Left colon (tissue), 2 donors: Measurements from ENCODE around the gene SGMS1. TPM values are rescaled to one million over a fixed set of nuclear protein-coding genes. Genes with fewer than 3 reads are reported as not detected.

ENCODE experiments used
- ATAC-seq: fragments of 200-7000 bp; cut with Tn5 transposase; one replicate; pipeline ENCODE4 v1.9.1; 2020; ENCODE audit warnings: mild to moderate bottlenecking, moderate library complexity
- DNase-seq, 2 donors: peaks; one replicate each; pipeline ENCODE4 v3.0.0-alpha.2; 2020
- intact Hi-C, 2 donors: fragments of 100-400 bp; cut with DNase I in 1 of 2; cut with micrococcal nuclease in 1 of 2; formaldehyde crosslinking; loops; one replicate each; pipeline versions ENCODE4 v1.11.2 to v1.14.0; 2022; cut with DNase I, micrococcal nuclease
- total RNA-seq, 2 donors: library from RNA; stranded (reverse); fragmentation: NEBNext Ultra II Directional; extraction: Animal tissue kit (Norgen Biotek cat#: 25700); gene quantifications; one replicate each; pipeline ENCODE4 v1.2.1, GENCODE V29; 2021
- donor health status: DM: no; HTN: no; CAD: no.
- donor health status: DM: yes; HTN: yes; CAD: no.

Gene SGMS1
- total RNA-seq, 2 donors from 2014 or later, result 17.8 to 20.8 TPM

DNA sequence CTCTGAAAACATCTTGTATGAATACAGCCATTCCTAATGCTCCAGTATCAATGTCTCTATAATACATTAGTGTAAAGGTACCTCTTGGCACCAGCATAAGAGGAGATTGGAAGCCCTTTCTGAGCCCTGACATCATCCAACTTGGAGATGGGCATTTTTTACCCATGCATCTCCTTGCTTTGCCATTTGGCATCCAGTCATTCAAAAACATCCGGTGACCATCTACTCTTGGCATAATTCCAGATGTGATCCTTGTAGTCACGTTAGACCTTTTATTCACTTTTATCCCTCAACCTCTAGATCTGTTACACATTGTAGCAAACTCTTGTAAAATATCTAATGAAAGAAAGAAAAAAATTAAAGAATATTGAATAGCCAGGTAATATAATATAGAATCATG, 17.9 kb upstream of the SGMS1 start:
- DNase-seq (no peak), ATAC-seq (no peak)
- intact Hi-C loops, result no loop called here

DNA sequence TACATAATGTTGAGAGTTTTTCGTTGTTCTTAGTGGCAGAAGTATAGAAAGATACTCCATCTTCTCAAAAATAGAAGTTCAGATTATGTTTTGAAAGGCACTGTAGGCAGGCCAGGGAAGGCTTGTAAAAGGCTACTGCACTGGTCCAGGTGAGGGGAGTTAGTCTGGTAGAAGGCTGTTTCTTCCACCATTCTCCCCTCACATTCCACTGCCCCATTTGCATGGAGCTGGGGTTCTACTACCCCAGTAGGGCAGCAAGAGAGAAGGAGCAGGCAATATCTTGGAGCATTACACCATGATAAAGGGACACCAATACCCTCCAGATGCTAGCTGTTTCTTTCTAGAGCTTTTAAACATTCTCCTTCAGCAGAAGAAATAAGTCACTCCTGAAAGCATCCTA, 16.5 kb upstream of the SGMS1 start:
- ATAC-seq (no peak), DNase-seq (no peak)
- intact Hi-C loops, result no loop called here

DNA sequence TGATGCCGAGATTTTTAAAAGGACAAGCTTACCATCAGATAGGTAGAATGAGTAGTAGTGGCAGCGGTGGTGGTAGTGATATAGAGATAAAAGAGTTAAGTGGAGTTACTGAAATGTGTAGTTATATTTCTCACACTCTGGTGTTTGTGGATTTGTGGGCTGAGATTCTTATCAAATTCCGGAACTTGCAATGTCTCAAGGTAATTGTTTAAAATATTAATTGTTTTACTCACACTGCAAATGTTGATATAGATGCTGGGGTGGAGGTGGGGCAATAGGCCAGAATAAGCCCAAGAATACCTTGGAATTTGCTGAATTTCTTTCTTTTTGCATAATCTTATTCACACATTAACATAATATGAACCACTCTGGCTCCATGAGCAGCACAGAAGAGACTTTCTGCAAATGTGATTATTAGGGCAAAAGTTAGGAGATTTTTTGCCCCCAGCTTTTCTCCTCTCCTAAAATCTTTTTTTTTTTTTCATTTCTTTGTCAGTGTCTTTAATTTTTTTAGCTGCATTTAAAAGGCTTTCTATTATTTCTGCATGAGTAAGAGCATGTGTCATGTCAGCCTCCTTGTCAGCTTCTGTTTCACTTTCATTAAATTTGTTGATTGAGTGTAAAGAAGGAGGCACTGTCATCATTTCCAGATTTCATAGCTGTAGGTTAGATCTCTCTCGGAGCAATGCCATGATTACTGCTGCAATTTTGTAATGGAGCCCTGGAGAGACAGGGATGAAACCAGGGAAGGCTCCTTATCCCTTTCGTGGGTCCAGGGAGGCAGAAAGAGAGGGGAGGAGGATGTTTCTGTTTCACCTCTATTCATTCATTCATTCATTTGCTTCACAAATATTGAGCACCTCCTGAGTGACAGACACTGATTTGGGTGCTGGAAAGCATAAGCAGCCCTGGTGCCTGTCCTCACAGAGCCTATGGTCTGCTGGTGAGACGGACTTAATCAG, 13.1 kb upstream of the SGMS1 start:
- no peak for ATAC-seq
- intact Hi-C loops, result no loop called here
- DNase-seq, result no peak

DNA sequence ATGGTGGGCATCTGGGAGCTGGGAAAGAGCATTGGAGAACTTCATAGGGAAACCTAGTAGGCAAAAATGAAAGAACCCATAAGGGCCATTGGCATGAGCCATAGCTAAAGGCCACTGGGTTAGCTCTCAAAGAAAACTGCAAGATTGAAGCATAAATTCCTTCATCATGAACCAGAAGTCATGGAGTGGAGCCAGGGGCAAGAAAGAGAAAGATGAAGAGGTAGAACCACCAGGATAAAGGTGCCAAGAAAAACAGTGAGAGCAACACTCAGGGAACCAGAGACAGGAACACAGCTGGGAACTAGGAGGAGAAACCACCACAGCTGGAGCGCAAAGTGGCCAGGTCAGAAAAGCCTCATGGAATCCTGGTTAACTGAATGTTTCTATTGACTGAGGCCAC, 11.5 kb upstream of the SGMS1 start:
- intact Hi-C loops, result no loop called here
- DNase-seq (no peak), ATAC-seq (no peak)

DNA sequence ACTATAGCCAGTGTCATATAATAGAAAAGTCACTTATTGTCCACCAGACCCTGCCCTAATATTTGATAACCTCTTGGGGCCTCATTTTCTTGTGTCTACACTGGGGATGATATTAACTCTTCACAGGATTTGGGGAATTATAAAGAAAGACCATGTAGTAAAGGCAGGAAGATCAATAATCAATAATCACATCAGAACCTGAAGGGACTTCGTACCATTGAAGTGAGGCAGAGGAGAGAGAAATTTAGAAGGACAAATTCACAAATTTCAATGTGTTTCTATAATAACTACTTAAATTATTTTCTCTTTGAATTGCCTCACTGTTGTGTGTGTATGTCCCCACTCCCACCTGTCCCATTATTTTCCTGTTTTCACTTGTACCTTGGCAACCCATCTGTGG, 10.7 kb upstream of the SGMS1 start:
- intact Hi-C loops, result no loop called here
- no peak for DNase-seq
- ATAC-seq, result no peak

DNA sequence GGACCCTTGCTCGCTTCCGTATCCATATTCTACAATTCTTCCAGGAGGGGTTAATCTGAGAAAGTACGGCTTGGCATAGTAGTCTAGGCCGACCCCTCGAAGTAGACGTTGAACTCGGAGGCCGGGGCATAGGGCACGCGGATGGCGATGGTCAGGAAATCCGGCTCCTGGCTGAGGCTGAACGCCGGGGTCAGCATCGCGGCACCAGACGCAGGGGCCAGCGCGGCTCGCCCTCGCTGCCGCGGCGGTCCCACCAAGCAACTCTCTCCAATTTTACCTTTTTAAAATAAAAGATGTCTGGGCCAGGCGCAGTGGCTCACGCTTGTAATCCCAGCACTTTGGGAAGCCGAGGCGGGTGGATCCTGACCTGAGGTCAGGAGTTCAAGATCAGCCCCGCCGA, 7.3 kb upstream of the SGMS1 start:
- ATAC-seq, result no peak
- intact Hi-C loops, result no loop called here

DNA sequence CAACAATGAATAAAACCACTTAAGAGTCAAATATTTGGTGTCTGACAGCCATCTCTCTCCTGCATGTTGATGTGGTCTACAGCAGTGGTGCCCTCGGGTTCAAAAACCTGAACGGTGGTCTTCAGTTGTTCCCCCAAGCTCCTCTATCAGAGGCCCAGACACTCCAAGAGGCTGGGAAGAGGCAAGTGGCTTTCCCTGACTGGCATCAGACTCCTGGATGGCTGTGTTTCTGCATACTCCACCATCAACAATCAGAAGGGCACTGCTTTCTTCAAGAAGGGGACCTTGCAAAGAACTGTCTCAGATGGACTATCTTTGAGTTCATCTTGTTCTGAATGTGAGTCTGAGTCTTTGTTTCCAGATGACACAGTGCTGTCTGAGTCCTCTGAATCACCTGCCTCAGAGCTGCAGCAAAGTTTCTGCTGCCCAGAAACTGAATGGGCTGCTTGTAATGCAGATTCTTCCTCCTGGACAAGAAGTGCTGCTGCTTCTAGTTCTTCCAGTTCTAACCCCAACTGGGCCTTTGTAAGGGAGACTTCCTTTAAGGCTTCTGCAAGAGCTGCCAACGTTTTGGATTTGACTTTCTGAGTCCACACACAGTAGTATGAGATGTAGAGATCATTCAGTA, 5.9 kb upstream of the SGMS1 start:
- no peak for DNase-seq
- ATAC-seq, result no peak
- intact Hi-C loops, result loop anchor here in 1 of 2 donors (10.0 kb wide), 1 partner anchor 205 kb away; no protein-coding TSS in a partner anchor

More for the DNA sequence above, 7.3 kb upstream of the SGMS1 start:
- DNase-seq, result no peak

DNA sequence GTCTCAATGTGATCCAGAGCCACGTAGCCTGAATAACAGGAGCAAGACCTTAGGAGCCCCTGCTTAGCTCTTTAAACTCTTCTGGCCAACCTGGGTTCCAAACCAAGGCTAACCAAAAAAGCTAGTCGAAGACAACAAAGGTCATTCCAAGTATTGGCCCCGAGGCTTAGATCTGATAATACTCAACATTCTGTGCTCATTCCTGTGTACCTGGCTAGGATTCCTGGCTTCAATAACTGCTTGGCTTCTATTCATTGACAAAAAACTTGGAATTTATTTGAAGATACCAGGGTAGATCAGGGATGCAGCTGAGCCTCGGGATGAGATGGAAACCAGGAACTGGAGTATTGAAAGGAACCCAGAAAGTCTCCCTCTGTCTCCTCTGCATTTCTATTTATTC, 4.1 kb upstream of the SGMS1 start:
- DNase-seq, result no peak
- intact Hi-C loops, result loop anchor here in 1 of 2 donors (10.0 kb wide), 1 partner anchor 203 kb away; no protein-coding TSS in a partner anchor
- ATAC-seq, result no peak

DNA sequence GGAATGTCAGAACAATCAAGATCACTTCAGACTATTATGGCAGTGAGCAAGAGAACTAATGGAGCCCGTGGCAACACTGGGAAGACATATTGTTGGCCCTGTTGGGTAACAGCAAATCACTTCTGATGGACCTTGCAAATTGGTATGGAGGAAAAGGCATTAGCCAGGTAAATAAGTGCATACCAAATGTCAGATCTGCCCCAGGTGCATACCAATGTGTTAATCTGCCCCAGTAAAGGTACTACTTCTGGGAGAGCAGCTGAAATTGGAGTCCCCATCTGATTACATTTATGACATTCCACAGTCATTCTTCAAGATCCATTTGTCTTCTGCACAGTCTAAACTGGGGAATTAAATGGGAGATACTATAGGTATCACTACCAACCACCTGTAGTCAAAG, 3.7 kb upstream of the SGMS1 start:
- intact Hi-C loops, result loop anchor here in 1 of 2 donors (10.0 kb wide), 1 partner anchor 203 kb away; no protein-coding TSS in a partner anchor
- no peak for DNase-seq

DNA sequence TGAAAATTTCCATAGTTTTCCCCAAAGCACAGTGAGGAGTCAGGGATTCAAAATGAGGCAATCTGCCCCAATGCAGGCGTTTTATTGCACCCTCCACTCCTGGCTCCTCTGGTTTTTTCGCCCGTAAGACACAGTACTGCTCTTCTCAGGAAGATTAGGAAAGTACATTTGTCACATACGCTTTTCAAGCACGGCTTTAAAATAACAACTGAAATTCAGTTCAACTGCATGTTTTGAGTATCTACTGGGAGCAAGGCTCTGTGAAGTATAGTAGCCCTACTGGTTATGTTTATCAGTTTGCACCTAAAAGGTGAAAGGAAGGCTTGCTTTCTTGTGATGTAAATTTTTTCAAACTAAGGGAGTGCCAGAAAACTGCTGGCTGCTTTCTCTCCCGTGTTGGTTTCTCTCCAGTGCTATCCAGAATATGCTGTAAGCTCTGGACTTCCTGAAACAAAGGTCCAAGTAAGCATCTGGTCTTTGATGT, 1.9 kb upstream of the SGMS1 start:
- ATAC-seq (no peak), DNase-seq (no peak)
- intact Hi-C loops, result loop anchor here in 1 of 2 donors (10.0 kb wide), 1 partner anchor 201 kb away; no protein-coding TSS in a partner anchor

More for the DNA sequence above, 3.7 kb upstream of the SGMS1 start:
- no peak for ATAC-seq

DNA sequence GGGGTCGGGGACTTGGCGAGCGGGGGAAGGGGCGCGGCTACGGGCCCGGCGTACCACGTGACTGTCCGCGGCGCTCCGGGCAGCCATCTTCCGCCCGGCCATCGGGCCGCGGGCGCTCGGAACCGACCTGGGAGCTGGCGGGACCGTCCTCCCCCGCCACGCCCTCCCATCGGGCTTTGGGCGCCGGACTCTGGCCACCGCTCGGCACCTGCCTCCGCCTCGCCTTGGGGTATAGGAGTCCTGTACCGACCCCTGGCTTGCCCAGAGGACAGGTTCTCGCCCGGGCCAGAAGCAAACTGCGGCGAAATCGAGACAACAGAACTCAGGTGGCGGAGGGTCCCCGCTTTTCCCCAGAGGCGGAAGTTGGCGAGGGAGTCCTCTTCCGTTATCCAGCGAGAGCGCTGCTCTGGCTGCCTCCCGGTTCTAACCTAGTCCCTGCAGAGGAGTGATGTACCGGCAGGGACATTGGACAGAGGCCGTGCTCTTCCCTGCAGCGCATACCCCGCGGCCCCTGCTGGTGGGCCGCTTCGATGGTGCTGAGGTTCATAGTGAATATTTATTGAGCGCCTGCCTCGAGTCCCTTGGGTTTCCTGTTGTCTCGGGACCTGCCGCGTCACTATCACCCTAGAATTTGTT, 1.2 kb upstream of the SGMS1 start:
- ATAC-seq, result peak; percentile 73
- intact Hi-C loops, result loop anchor here in 1 of 2 donors (5.0 to 10.0 kb wide), 2 partner anchors 63 to 200 kb away; no protein-coding TSS in a partner anchor
- peak; percentile 80 to 87 for DNase-seq

DNA sequence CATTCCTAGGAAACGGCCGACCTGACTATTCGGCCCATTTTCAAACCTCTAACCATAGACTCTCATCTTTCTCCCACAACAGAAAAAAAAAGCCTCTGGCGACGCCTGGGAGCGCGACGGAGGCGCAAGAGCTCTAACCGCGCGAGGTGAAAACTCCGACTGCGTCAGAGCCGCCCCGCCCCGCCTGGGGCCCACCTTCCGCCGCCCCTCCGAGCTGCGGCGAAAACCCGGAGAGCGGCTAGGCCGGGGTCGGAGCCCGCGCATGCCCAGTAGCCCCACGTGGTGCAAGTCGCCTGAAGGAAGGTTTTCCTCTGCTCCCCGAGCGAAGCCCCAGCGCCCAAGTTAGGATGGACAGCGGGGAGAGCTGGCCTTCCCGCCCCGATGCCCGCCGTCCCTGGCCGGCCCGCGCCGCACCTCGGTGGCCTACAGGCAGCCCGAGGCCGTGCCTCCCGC, 683 bp upstream of the SGMS1 start:
- intact Hi-C loops, result loop anchor here in 1 of 2 donors (5.0 to 10.0 kb wide), 2 partner anchors 62 to 200 kb away; no protein-coding TSS in a partner anchor
- ATAC-seq (peak; percentile 79), DNase-seq (peak; percentile 96 to 98)

DNA sequence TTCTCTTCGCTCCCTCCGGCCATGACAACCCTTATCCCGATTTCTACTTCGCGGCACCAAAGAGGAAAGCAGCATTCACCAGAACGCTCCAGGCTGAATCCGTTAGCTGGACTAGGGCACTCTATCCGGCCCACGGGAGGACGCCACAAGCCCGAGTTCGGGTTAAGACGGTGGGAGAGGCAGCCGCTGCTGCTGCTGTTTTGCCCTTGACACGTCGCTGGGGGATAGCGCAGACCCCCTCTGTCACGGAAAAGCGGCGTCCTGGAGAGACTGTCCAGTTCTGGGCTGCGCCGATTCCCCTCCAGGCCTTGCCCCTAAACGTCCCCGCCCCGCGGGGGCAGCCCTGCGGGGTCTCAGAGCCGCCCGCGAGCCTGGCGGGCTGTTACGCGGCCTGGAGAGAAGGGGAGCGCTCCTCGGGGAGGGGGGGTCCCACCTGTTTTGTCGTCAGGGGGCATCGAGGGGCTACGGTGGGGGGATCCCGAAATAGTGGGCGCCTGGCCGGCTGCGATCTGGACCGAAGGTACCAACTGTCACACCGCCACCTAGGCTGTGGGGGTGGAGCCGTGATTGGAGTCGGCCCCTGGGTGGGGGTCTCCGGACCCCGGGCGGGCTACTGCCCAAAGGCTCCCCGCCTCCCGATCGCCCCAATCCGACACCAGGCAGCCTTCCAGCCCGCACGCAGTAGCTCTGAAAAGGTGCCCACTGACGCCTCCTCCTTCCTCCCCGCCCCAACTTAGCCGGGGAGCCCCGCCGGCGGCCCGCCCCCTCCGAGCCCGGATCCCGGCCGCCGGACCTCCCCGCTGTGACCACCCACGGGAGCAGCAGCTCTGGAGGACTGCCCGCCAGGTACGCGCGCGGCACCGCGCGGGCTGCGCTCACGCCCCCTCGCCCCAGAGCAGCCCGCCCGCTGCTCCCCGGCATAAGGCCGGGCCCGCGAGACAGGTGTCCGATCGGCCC, 772 bp downstream of the SGMS1 start:
- ATAC-seq (peak; percentile 15), DNase-seq (peak; percentile 56 to 65)
- intact Hi-C loops, result loop anchor here in 1 of 2 donors (5.0 to 10.0 kb wide), 2 partner anchors 61 to 198 kb away; no protein-coding TSS in a partner anchor

DNA sequence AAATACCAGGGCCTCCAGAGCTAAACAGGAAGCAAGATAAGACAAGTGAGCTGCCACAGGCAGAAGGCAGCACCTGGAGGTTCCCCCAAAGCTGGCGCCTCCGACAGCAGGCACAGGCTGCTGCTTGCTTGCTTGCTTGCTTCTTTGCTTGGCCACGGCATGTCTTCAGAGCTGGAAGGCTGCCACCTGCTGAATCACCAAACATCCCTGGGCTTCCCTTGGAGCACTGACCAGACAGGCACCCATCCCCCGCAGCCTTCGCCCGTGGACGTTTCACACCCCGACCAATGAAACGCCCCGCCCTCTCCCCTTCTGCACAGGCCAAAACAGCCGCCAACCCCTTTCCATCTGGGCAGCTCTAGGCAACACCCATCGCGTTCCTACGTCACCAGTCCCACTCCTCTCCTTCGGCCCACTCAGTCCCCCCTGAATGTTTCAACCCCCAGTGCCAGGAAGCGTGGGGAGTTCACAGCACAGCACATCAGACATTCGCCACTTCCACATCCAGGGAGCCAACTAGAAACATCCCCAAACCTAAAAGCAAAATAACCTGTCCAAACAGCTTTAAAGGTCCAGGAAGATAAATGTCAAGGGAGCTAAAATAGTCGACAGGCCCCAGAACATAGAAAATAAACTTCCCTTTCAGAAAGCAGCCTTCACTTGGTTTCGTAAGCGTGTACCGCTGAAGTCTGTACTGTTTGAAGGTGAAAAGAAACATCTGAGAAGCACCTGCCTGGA, 1.6 kb downstream of the SGMS1 start:
- peak; percentile 19 for ATAC-seq
- peak; percentile 94 to 96 for DNase-seq
- intact Hi-C loops, result loop anchor here in 1 of 2 donors (5.0 to 10.0 kb wide), 2 partner anchors 60 to 197 kb away; no protein-coding TSS in a partner anchor

DNA sequence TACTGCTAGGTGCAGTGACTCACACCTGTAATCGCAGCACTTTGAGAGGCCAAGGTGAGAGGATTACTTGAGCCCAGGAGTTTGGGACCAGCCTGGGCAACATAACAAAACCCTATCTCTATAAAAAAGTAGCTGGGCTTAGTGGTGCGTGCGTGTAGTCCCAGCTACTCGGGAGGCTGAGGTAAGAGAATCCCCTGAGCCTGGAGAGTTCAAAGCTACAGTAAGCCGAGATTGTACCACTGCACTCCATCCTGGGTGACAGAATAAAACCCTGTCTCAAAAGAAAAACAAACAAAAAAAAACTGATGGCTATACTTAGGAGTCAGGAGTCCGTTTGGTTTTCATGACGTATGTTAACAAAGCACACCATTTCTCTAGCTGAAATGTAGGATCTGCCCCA, 2.9 kb downstream of the SGMS1 start:
- DNase-seq (no peak), ATAC-seq (no peak)
- intact Hi-C loops, result loop anchor here in 1 of 2 donors (5.0 to 10.0 kb wide), 2 partner anchors 59 to 196 kb away; no protein-coding TSS in a partner anchor

DNA sequence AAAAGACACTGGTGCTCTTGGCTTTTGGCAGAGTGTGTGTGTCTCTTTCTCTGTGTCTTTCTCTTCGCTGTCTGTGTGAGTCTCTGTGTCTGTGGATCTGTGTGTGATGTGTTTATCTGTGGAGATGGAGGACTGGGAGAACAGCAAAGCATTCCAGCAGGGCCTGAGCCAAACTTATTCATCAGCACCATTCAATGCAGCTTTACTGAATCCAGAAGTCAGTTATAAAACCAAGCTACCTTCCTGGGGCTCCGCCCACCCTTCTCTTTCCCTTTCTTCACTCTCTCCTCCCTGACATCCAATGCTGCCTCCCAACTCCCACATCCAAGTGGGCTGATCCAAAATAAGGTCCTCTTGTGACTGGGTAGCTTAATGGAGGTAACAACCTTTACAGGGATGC, 3.9 kb downstream of the SGMS1 start:
- no peak for ATAC-seq
- intact Hi-C loops, result loop anchor here in 1 of 2 donors (5.0 to 10.0 kb wide), 2 partner anchors 58 to 195 kb away; no protein-coding TSS in a partner anchor
- DNase-seq, result no peak

DNA sequence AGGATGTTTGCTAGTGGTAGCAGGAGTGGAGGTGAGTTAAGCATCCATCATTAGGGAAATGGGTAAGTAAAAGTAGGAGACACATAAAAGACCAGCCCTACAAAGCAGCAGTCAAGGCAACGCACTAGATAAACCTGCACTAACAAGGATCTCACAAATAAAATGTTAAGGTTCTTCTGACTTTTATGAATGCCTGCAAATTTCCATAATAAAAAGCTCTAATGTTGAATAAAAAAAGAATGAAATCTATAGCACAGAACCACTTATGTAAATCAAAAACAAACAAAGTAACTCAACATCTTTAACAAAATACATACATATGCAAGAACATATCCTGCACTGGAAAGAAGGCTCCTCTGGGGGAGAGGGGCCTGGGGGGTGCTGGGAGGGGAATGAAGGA, 4.6 kb downstream of the SGMS1 start:
- no peak for DNase-seq
- intact Hi-C loops, result no loop called here
- ATAC-seq, result no peak
